Posterior vena cava (tissue), 2 donors: ENCODE data around the gene FAM200C. TPM values are rescaled to one million over a fixed set of nuclear protein-coding genes. Genes with fewer than 3 reads are reported as not detected.

Experiments used
- DNase-seq: peaks from one replicate; pipeline ENCODE4 v3.0.0-alpha.2; 2020; ENCODE audit warnings: low spot score
- intact Hi-C, 2 donors: fragments of 100-400 bp; cut with DNase I; formaldehyde crosslinking; loops; one replicate each; pipeline versions ENCODE4 v1.14.1 to v1.14.2; 2022 to 2023
- total RNA-seq, 2 donors: library from RNA; stranded (reverse); fragmentation: NEBNext Ultra II Directional; extraction: Animal tissue kit (Norgen Biotek cat#: 25700); gene quantifications; one replicate each; pipeline ENCODE4 v1.2.1, GENCODE V29; 2021
- donor health status: DM: yes; HTN: yes; CAD: no.
- donor health status: DM: yes; HTN: yes; CAD: no.

Gene FAM200C
- total RNA-seq, 2 donors from 2014 or later: 4.1 to 4.8 TPM

DNA sequence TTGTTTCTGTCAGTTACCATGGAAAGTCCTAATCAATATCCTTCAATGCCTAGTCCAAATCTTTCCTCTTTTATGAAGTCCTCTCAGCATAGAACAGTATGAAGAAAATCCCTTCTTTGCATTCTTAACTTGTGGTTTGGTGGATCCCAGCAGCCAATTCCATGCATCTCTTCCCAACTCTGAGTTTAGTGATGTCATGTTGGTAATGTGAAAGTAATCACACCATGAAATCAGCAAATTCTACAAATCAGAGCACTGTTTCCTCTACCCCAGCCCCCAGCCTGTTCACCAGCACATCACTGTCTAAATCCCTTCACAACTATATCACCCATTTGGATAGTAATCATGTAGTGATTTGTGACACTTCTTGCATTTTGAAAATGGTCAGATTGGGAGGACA is 24.7 kb downstream of the FAM200C start:
- intact Hi-C loops: no loop called here
- no peak for DNase-seq

DNA sequence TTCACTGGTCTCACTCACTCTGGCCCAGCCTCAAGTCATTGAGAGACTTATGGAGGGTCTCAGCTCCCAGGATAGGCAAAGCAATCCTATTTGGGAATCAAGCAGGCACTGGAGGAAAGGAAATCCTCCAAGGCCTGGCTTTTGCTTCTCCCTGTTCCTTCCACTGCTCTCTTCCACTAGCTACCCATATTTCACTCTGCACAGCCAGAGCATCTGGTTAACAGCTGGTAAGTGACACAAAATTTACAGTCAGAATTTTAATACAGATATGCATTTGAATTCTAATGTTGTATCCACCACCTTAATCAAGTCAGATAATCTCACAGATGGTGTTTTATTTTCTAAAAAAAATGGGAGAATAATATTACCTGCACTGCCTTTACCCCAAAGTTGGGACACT is 28.6 kb downstream of the FAM200C start:
- intact Hi-C loops: loop anchor here in 1 of 2 donors (1.0 kb wide), 1 partner anchor 41 kb away; no protein-coding TSS in a partner anchor
- DNase-seq: peak; percentile 47

DNA sequence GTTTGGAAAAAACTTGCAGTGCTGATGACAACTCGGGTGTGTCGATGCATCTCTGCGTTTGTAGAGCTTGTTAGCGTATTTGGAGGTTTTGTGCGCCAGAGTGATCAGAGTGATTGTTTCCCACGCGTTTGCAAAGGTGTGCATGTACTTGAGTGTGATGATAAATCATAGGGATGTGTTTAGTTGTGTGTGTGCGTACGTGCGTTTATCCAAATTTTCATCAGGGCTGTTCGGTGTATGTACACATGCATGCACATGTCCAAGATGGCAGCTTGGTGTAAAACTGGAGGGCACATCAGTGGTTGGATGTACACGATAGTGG is 29.2 kb downstream of the FAM200C start:
- DNase-seq: no peak
- intact Hi-C loops: loop anchor here in 1 of 2 donors (1.0 kb wide), 1 partner anchor 40 kb away; no protein-coding TSS in a partner anchor

DNA sequence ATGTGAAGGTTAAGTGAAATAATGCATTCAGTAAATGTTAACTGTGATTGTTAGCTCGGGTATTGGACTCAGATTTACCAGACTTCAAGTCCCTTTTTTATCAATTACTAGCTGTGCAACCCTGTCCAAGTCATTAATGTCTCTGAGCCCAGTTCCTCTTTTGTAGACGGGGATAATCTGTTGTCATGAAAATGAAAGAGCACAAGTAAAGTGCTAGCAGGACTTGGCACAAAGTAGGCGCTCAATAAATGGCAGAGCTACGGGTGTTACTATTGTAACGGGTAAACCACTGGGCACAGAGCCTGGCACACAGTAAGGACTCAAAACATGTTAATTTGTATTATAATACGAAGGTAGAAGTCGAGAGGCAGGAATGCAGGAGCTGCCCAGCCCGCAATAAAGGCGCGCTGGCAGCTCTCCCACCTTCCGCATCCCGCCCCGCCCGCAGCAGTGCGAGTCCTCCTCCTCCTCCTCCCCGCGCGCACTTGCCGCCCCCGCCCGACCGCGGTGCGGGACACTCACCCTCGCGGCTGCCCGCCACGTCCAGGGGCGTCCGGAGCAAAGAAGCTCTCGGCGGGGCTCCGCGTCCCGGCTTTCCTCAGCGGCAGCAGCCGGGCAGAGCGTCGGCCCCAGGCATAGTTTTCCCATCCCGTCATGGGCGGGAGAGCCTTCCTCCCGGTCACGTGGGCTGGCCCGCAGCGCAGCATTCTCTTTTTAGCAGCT is 29.7 kb downstream of the FAM200C start, which contains the start of gene C1QTNF2:
Gene C1QTNF2 (minus strand): TSS at position 637 of the 723 bp plus-strand sequence. CDS start 15,615 bp downstream, outside the sequence.
- intact Hi-C loops: no loop called here
- DNase-seq: peak; percentile 91

DNA sequence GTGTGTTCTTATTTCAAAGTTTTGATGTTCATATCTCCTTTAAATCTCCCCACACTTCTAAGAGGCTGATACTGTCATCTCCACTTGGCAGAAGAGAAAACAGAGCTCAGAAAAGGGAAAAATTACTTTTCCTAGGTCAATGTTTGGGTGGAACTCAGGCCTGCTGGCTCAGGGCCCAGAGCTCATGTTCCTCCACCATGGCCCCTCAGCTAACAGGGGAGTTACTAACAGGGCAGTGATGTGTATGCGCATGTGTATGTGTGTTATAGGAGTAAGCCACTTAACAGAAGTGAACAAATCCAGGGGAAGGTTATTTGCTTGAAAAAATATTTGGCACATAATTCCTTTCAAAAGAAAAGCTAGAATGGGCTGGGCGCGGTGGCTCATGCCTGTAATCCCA is 32.0 kb downstream of the FAM200C start:
- intact Hi-C loops: no loop called here
- DNase-seq: peak; percentile 24

DNA sequence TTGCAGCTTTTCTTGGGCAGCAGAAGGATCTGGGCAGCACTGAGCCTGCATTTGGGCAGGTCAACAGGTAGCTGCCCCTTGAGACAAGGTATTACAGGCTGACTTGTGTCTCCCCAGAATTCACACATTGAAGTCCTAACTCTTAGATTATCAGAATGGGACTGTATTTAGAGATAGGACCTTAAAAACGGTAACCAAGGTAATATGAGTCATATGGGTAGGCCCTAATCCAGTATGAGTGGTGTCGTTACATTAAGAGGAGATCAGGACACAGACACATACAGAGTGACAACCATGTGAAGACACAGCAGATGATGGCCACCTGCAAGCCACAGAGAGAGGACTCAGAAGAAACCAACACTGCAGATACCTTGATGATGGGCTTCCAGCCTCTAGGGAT is 32.6 kb downstream of the FAM200C start:
- intact Hi-C loops: no loop called here
- no peak for DNase-seq

DNA sequence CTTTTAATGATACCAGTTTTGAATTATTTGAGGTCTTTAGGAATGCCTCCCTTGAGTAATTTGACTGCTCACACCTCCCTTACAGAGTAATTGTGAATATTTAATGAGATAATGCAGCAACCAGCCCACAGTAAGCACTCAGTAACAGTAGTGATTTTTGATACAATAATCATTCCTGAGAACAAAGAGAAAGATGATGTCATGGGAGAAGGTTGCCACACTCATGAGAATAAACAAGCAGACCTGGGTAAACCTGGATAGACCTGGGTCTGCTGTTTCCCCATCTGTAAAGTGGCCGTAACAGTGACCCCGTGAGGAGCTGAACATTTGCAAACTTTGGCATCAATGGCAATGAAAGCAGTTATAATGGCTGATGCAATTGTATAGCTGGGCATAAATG is 33.6 kb downstream of the FAM200C start:
- DNase-seq: no peak
- intact Hi-C loops: no loop called here

DNA sequence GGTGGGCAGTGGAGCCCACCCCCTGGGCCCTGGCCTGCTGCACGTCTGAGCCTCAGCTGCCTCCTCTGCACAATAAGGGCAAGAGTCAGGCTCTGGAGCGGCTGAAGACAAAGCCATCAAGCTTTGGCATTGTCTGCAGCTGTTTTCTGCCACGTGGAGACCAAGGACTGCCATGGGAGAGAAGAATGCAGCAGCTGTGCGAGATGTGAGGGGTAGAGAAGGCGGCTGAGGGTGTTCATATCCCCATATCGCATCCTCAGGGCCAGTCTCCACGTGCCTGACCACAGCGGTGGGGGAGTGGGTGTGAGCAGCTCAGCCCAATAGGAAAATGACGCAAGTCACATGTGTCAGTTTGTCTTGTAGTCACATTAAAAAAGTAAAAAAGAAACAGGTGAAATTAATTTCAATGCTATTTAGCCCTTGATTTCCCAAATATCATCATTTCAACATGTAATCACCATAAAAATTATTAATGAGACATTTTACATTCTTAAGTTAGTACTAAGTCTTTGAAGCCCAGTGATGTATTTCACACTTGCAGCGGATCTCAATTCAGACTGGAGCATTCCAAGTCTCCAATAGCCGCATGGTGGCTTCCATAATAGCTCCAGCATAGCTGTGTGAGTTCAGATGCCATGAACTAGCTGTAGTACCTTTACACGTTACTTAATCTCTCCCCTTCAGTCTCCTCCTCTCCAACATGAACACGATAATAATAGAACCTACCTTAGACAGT is 36.0 kb downstream of the FAM200C start:
- peak; percentile 72 for DNase-seq
- intact Hi-C loops: no loop called here

DNA sequence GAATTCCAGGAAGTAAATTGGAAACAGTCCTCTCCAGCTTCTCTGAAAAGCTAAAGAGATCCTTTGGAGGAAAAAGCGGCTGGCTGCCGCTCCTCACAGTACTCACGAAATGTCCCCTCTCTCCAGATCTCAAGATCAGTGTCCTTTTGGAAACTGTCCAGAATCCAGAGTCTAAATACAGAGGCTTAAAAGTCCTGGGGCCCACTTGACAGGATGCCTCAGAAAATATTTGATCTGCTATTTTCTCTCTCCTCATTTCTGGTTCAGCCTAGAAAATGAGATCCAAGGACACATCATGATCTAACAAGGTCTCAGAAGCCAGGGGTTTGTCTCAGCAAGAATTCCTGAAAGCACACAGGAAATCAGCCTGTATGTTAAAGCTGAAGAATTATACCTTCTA is 36.6 kb downstream of the FAM200C start:
- DNase-seq: peak; percentile 43
- intact Hi-C loops: no loop called here

DNA sequence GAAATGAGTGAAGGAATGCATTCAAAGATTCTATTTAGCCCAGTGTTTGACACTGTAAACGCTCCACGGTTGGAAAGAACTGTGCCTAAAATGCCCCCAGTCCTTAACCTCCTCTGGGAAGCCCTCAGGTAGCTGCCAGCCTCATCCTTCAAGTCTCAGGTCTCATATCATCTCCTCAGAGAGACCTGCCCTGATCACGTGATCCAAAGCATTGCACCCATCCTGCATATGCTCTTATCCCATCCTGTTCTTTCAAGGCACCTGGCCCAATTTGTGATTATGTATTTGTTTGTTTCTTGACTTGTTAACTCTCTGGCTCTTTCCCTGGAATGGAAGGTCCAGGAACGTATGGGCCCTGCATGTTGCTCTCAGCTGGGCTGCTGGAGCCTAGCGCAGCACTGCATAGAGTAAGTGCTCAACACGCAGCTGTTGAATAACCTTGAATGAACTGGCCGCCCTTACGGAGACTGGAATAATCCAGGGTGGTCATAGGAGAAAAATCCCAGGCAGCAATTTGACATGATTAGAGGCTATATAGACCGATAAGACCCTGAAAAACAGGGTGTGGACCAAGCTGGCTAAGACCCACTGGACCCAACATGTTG is 38.1 kb downstream of the FAM200C start:
- intact Hi-C loops: no loop called here
- peak; percentile 44 for DNase-seq

DNA sequence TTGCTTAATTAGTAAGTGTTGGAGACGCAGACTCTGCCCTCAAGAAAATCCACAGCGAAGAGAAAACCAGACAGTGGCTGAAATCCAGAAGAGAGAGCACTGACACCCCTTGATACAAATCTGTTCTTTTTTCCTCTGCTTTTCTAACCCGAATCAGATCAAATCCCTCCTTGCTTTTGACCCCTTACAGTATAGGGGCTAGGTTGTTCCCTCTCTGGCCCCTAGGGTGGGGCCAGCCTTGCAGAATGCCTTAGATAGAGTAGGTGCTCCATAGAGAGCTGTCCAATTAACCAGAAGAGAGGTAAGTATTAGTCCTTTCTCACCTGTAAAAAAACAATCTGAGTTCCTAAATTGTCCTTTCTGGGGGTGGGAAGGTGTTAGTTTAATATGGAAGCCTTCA is 39.5 kb downstream of the FAM200C start:
- intact Hi-C loops: no loop called here
- DNase-seq: no peak

DNA sequence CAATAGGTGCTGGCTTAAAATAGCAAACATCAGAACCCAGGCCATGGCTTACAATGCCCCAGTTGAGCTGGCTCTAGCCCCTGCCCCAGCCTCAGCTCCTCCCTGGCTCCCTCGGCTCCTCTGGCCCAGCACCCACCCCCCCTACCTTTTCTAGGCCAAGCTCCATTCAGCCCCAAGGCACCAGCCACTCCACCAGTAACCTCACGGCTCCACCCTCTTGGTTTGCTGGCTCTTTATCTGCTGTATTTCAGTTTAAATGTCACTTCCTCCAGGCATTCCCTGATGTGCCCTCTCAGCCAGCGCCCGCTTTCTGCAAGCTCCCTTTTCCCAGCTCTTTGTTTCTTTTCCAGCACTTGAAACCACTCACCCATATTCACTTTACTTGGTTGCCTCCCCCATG is 40.0 kb downstream of the FAM200C start:
- intact Hi-C loops: no loop called here
- DNase-seq: peak; percentile 76

DNA sequence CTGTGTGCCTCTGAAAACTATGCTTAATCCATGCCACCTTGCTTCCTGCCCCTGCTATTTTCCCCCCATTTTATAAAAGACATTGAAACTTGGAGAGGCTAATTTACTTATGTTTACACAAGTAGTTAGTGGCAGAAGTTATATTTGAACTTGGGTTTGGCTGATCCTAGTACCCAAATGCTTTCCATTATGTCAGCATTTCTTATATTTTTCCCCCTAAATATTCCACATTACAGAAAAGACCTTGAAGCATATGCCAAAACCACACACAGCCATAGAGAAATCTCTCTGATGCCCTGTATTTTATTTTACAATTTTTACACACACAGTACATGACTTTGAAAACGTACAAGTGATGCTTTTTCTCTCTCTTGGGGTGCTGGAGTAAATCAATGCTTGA is 40.6 kb downstream of the FAM200C start:
- intact Hi-C loops: no loop called here

DNA sequence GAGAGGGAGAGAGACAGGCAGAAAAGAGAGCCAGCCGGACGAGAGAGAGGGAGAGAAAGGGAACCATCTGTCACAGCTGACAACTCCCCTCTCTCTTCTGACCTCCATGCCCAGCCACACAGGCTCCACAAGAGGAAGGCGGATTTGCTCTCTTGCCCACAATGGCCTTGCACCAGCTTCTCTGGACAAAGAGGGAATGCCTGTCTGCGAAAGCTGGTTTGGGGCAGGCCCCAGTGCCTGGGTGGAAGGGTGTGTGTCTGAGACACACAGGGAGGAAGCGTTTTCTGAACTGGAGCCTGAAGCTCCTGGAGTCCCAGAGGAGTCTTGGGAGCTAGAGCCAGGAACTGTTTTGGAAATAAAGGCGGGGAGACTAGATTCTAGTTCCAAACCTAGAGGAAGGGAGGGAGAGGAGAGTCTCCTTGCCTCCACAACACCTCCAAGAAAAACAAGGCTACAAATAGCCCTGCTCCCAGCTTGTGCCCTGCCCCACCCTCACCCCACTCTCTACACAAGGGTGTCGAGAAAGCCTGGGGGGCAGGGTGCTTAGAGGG is 41.9 kb downstream of the FAM200C start:
- DNase-seq: peak; percentile 78
- intact Hi-C loops: no loop called here

More for the DNA sequence above, 40.6 kb downstream of the FAM200C start:
- no peak for DNase-seq

DNA sequence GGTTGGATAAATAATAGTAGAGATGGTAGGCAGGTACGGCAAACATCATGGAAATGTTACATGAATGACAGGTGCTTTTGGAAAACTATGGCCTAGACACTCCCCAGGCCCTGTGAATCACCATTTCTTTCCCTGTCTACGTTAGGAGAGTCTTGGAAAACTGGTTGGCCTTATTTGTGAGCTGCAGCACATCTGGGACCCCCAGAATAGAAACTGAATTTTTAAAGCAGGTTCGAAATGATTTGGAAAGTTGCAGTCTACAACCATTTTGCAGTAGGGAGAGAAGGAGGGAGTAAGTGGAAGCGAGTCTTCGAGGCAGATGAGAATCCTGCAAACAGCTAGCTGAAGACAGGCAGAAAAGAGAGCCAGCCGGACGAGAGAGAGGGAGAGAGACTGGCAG is 42.5 kb downstream of the FAM200C start:
- no peak for DNase-seq
- intact Hi-C loops: no loop called here

DNA sequence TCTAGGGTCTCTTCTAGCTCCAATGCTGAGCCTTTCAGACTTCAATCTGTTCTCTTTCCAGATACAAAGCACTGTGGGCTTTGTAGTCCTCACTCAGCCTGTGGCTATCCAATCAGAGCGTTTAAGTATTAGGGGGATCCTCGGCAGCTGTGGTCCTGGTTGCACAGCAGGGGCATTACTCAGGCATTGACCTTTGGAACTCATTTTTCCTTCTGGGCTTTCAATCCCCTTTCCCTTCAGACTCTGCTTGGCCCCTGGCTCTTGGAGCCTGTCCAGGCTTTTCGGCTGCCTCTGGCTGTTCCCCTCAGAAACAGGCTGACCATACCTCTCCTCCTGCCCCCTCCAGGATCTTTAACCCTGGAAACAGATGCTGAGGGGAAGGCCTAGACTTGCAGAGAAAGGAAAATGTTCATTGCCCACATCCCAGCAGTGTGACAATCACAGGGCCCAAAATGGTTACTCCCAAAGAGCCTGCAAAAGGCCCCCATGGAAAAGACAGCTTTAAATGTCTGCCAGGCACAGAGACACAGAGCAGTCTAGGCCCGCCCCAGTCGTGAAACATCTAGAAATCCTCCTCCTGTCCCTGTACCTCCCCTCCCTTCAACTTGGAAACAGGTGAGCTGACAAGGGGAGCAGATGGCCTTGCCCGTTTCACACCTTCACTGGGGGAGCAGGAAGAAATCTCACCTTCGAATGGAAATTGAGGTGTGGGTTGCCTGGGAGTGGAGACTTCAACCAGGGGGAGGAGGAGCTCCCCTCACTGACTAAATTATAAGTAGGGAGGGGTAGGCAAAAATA is 43.1 kb downstream of the FAM200C start:
- peak; percentile 51 for DNase-seq

DNA sequence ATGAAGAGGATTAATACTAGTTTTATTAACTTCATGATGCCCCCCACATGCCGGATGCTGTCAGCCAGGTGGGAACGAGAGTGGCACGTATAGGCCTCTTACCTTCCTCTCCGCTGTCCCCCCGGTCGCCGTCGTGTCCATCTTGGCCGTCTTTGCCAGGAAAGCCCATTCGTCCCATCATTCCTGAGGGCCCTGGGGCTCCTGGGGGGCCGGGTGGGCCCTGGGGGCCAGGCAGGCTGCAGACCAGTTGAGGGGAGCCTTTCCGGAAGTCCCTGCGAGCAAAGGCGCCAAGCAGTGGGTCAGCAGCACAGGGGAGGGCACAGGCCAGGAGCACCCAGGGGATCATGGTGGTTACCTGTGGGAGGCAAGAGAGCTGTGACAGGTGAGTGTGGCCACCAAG is 45.2 kb downstream of the FAM200C start:
- DNase-seq: peak; percentile 76
- intact Hi-C loops: no loop called here

More for the DNA sequence above, 43.1 kb downstream of the FAM200C start:
- intact Hi-C loops: no loop called here

DNA sequence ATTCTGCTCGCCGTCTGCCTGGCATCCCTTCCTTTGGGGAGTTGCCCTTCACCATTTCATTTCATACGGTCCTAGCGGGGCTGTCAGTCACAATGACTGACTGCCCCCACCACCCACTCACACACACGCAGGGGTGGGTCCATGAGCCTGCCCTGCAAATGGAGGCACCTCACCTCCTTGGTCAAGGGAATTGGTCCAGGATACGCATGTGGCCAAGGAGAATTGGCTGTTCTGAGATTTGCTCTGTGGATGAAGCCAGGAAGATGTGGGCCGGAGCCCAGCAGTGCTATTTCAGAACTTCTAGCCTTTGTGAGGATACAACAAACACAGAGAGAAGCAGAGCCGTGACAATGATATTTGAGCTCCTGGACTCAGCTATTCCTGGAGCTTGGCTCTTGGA is 46.5 kb downstream of the FAM200C start:
- peak; percentile 90 for DNase-seq
- intact Hi-C loops: no loop called here

DNA sequence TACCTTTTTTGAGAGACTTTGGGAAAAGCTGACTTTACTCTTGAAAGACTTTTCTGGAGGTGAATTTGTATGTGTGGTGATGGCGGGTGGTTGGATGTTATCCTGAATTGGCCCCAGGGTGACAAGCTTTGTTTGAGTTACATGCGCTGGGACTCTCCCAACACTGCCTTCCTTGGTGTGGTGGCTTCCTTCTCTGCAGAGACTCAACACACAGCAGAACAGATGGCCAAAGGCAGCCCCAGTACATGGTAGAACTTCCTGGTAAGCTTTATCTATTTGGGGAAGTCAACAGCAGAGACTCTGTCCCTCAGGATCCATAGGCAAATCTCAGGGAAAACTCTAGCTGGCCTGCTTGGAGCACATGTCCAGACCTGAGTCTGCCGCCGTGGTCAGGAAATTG is 47.5 kb downstream of the FAM200C start:
- peak; percentile 61 for DNase-seq
- intact Hi-C loops: no loop called here
